OCI-LY3 (cell line): ENCODE results near the gene ZNF33A.
"Not testable (repeated sequence)": the region's sequence is repeated elsewhere in the genome, so short reads cannot be mapped to it uniquely, and the experiment has no call there.

ENCODE experiments used
- H2AFZ ChIP-seq: fragments of 200-600, 300-600 bp; shearing (Covaris generic); 2 replicates; pipeline ENCODE4 v1.6.0; 2014; ENCODE audit warnings: antibody characterized with exemption, low read depth, low read length
- H3K27ac ChIP-seq: fragments of 200-600, 300-600 bp; sonication (generic); 2 replicates; pipeline ENCODE4 v1.5.1; 2014; ENCODE audit warnings: mild to moderate bottlenecking, low read length, moderate library complexity, mixed read lengths
- H3K27me3 ChIP-seq: fragments of 200-600, 300-600 bp; sonication (generic); 2 replicates; pipeline ENCODE4 v1.6.1; 2014; ENCODE audit warnings: low read depth, low read length, mixed read lengths
- H3K36me3 ChIP-seq: fragments of 200-600, 300-600 bp; sonication (generic); replicated peaks from 2 replicates; pipeline ENCODE3; 2014; ENCODE audit warnings: low read depth, low read length, mixed read lengths
- H3K4me1 ChIP-seq: fragments of 300-600, 200-600 bp; sonication (generic); 2 replicates; pipeline ENCODE4 v1.6.1; 2014; ENCODE audit warnings: low read length, mixed read lengths
- H3K4me2 ChIP-seq: fragments of 200-600, 300-600 bp; sonication (generic); 2 replicates; pipeline ENCODE4 v1.6.1; 2014; ENCODE audit warnings: low read length, mixed read lengths
- H3K4me3 ChIP-seq: fragments of 300-600, 200-600 bp; sonication (generic); 2 replicates; pipeline ENCODE4 v1.5.1; 2014; ENCODE audit warnings: antibody characterized with exemption, mild to moderate bottlenecking, low read length, moderate library complexity
- H3K79me2 ChIP-seq: fragments of 300-600, 200-600 bp; shearing (Covaris generic); 2 replicates; pipeline ENCODE4 v1.6.1; 2014; ENCODE audit warnings: mild to moderate bottlenecking, low read length, mixed read lengths
- H3K9ac ChIP-seq: fragments of 300-600, 200-600 bp; shearing (Covaris generic); 2 replicates; pipeline ENCODE4 v1.6.0; 2014; ENCODE audit warnings: mild to moderate bottlenecking, low read length, moderate library complexity
- H3K9me3 ChIP-seq: fragments of 200-600, 300-600 bp; shearing (Covaris generic); 2 replicates; pipeline ENCODE4 v1.6.1; 2014; ENCODE audit warnings: low read length, mixed read lengths; ENCODE audit not compliant: insufficient read depth
- H4K20me1 ChIP-seq: fragments of 200-600, 300-600 bp; sonication (generic); 2 replicates; pipeline ENCODE4 v1.6.1; 2016; ENCODE audit warnings: low read length, mixed read lengths; ENCODE audit not compliant: insufficient read depth
- CTCF ChIP-seq: fragments of 200-600, 300-600 bp; sonication (generic); IDR thresholded peaks from 2 replicates; pipeline ENCODE4 v1.5.1; 2014; ENCODE audit warnings: antibody characterized with exemption, low read length, low read depth
- EZH2phosphoT487 ChIP-seq: fragments of 200-600 bp; shearing (Covaris generic); IDR thresholded peaks from 2 replicates; pipeline ENCODE4 v1.6.1; 2018; ENCODE audit warnings: antibody characterized with exemption, mixed run types, low read depth

ZNF33A gene

DNA sequence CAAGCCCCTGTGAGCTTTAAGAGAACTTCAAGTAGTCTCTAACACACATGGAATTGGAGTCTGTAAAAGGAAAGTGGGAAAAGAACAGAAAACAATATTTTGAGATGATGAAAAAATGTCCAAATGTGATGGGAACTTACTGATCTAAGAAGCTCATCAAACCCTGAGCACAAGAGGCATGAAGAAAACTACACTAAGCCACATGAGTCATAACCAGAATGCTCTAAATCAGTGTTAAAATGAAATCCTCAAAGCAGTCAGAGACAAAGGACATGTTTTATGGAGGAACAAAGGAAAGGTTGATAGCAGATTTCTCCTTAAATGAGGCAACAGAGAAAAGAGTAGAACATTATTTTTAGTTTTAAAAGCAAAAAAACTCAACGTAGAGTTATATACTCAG, 37.2 kb downstream of the ZNF33A start:
- no peak overlapping the region for H3K9ac ChIP-seq
- H3K4me1 ChIP-seq, result peaks cover 14% of the 10 kb centered on the region
- H3K27ac ChIP-seq, result no peak overlapping the region
- H2AFZ ChIP-seq, result no peak overlapping the region
- H3K36me3 ChIP-seq, result peaks cover 13% of the 10 kb centered on the region
- H3K27me3 ChIP-seq, result no peaks in the 10 kb centered on the region
- 0 out of 2 replicates have a peak, but pooled peaks cover 2% of the 10 kb centered on the region for H3K79me2 ChIP-seq
- H3K4me3 ChIP-seq, result no peak overlapping the region
- H4K20me1 ChIP-seq, result no peaks in the 10 kb centered on the region
- no peaks in the 10 kb centered on the region for H3K9me3 ChIP-seq
- TF ChIP-seq EZH2phosphoT487, result no peak
- TF ChIP-seq CTCF, result no peak
- no peak overlapping the region for H3K4me2 ChIP-seq

- TF ChIP-seq CTCF, result no peak
- TF ChIP-seq EZH2phosphoT487, result no peak
- H3K4me2 ChIP-seq, result no peak overlapping the region
- H3K36me3 ChIP-seq, result peaks cover 31% of the 10 kb centered on the region
- H3K79me2 ChIP-seq, result 0 out of 2 replicates have a peak, but pooled peaks cover under 1% of the 10 kb centered on the region
- no peak overlapping the region for H3K27ac ChIP-seq
- H3K4me3 ChIP-seq, result no peak overlapping the region
- H4K20me1 ChIP-seq, result no peaks in the 10 kb centered on the region
- no peak overlapping the region for H3K9ac ChIP-seq
- no peak overlapping the region for H2AFZ ChIP-seq
- no peaks in the 10 kb centered on the region for H3K27me3 ChIP-seq
- H3K4me1 ChIP-seq, result peaks cover 10% of the 10 kb centered on the region
- peaks cover 6% of the 10 kb centered on the region; the same call in 1 of the 2 replicates for H3K9me3 ChIP-seq
Observed at GRCh38 chr10:38050212-38050611, 39.7 kb downstream of the ZNF33A start.

DNA sequence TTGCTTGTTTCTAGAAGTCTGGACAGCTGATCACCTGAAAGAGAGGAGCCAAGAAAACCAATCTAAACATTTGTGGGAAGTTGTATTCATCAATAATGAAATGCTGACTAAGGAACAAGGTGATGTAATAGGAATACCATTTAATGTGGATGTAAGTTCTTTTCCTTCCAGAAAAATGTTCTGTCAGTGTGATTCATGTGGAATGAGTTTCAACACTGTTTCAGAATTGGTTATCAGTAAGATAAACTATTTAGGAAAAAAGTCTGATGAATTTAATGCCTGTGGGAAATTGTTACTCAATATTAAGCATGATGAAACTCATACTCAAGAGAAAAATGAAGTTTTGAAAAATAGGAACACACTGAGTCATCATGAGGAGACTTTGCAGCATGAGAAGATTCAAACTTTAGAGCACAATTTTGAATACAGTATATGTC, 43.9 kb downstream of the ZNF33A start:
- Histone ChIP-seq H3K4me3 (no peak overlapping the region), H3K79me2 (no peaks in the 10 kb centered on the region), H3K27ac (no peak overlapping the region), H3K36me3 (peaks cover 49% of the 10 kb centered on the region), H3K9ac (no peak overlapping the region), H2AFZ (no peak overlapping the region), H3K4me1 (no peaks in the 10 kb centered on the region), H4K20me1 (no peaks in the 10 kb centered on the region), H3K9me3 (peaks cover 6% of the 10 kb centered on the region; the same call in 1 of the 2 replicates), H3K27me3 (no peaks in the 10 kb centered on the region), H3K4me2 (no peak overlapping the region)
- TF ChIP-seq EZH2phosphoT487 (no peak), CTCF (no peak)

DNA sequence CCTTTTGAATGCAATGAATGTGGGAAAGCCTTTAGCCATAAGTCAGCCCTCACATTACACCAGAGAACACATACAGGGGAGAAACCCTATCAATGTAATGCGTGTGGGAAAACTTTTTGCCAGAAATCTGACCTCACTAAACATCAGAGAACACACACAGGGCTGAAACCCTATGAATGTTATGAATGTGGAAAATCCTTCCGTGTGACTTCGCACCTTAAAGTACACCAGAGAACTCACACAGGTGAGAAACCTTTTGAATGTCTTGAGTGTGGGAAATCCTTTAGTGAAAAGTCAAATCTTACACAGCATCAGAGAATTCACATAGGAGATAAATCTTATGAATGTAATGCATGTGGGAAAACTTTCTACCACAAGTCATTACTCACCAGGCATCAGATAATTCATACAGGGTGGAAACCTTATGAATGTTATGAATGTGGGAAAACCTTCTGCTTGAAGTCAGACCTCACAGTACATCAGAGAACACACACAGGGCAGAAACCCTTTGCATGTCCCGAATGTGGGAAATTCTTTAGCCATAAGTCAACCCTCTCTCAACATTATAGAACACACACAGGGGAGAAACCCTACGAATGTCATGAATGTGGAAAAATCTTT, 44.9 kb downstream of the ZNF33A start:
- peaks cover 49% of the 10 kb centered on the region for H3K36me3 ChIP-seq
- H3K9ac ChIP-seq, H3K79me2 ChIP-seq, H4K20me1 ChIP-seq, H3K27me3 ChIP-seq, H3K9me3 ChIP-seq, H3K4me1 ChIP-seq, H2AFZ ChIP-seq, H3K4me3 ChIP-seq, H3K27ac ChIP-seq, H3K4me2 ChIP-seq: not testable (repeated sequence)

DNA sequence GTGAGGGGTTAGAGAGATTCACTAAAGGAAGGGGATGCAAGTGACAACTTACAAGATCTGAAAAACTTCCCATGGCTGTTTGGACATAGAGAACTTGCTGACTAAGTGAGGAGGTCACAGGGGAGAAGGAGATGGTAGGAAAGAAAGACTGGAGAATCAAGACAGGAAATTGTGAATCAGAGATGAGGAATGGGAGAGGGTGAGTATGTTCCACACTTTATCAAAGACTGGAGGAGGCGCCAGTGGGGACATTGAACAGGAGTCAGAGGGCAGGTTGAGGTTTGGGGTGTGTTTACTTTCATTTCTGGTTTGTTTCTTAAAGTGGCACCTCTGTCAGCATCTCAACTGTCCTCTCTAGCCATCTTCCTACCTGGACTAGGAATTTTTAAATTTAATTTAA, 59.2 kb downstream of the ZNF33A start:
- not testable (repeated sequence) for H2AFZ ChIP-seq, H3K9me3 ChIP-seq, H3K4me2 ChIP-seq

More for the DNA sequence above, 59.2 kb downstream of the ZNF33A start:
- H3K27ac ChIP-seq, H4K20me1 ChIP-seq, H3K27me3 ChIP-seq, H3K36me3 ChIP-seq, H3K79me2 ChIP-seq, H3K9ac ChIP-seq, H3K4me3 ChIP-seq: not testable (repeated sequence)
- H3K4me1 ChIP-seq, result peaks cover 20% of the 10 kb centered on the region
